ENCODE measurements around the gene MRPS26. TPM values are rescaled to one million over a fixed set of nuclear protein-coding genes. Genes with fewer than 3 reads are reported as not detected.
A peak's percentile ranks its signal among the peaks of the same experiment; 100 is the strongest.

Gene MRPS26
- total and polyA plus RNA-seq, 2 of the 13 experiments (the other 11 are each of a cell fraction or from before 2014, with no cell fraction given): 89.8 to 187 TPM

- TF ChIP-seq UBTF (CRISPR knock-in tag; IDR thresholded peaks at IDR 0.05): 0 out of 2 replicates have a peak, but pooled peaks have one; percentile 14
- TF ChIP-seq SKI (IDR thresholded peaks at IDR 0.05; ENCODE audit: partially characterized antibody): peak; percentile 76
- no peak for TF ChIP-seq CREM (IDR thresholded peaks at IDR 0.05)
- TF ChIP-seq CREM (CRISPR knock-in tag; IDR thresholded peaks at IDR 0.05): no peak
- no peak for TF ChIP-seq ZNF616 (CRISPR knock-in tag; IDR thresholded peaks at IDR 0.05; ENCODE audit: low read depth)
- no peak for TF ChIP-seq ZNF18 (CRISPR knock-in tag; IDR thresholded peaks at IDR 0.05; ENCODE audit: insufficient replicate concordance)
- TF ChIP-seq, protein P1, sequence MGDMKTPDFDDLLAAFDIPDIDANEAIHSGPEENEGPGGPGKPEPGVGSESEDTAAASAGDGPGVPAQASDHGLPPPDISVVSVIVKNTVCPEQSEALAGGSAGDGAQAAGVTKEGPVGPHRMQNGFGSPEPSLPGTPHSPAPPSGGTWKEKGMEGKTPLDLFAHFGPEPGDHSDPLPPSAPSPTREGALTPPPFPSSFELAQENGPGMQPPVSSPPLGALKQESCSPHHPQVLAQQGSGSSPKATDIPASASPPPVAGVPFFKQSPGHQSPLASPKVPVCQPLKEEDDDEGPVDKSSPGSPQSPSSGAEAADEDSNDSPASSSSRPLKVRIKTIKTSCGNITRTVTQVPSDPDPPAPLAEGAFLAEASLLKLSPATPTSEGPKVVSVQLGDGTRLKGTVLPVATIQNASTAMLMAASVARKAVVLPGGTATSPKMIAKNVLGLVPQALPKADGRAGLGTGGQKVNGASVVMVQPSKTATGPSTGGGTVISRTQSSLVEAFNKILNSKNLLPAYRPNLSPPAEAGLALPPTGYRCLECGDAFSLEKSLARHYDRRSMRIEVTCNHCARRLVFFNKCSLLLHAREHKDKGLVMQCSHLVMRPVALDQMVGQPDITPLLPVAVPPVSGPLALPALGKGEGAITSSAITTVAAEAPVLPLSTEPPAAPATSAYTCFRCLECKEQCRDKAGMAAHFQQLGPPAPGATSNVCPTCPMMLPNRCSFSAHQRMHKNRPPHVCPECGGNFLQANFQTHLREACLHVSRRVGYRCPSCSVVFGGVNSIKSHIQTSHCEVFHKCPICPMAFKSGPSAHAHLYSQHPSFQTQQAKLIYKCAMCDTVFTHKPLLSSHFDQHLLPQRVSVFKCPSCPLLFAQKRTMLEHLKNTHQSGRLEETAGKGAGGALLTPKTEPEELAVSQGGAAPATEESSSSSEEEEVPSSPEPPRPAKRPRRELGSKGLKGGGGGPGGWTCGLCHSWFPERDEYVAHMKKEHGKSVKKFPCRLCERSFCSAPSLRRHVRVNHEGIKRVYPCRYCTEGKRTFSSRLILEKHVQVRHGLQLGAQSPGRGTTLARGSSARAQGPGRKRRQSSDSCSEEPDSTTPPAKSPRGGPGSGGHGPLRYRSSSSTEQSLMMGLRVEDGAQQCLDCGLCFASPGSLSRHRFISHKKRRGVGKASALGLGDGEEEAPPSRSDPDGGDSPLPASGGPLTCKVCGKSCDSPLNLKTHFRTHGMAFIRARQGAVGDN (CRISPR knock-in tag; IDR thresholded peaks at IDR 0.05): peak; percentile 50
- no peak for TF ChIP-seq ZNF329 (CRISPR knock-in tag; IDR thresholded peaks at IDR 0.05; ENCODE audit: low read depth)
- peak; percentile 1; the same call in 1 of the 2 replicates for TF ChIP-seq NR2F6 (IDR thresholded peaks at IDR 0.05)
- TF ChIP-seq NR2F6 (CRISPR knock-in tag; IDR thresholded peaks at IDR 0.05): peak; percentile 67; the same call in 1 of the 2 replicates
- no peak for TF ChIP-seq NCOR1 (IDR thresholded peaks at IDR 0.05; ENCODE audit: borderline replicate concordance, low read length)
- peak; percentile 41; the same call in 1 of the 2 replicates for TF ChIP-seq TFAP4 (IDR thresholded peaks at IDR 0.05; ENCODE audit: borderline replicate concordance, low read depth)
- 0 out of 2 replicates have a peak, but pooled peaks have one; percentile 25 for TF ChIP-seq POGK (CRISPR knock-in tag; conservative IDR thresholded peaks at IDR 0.05)
Measured at GRCh38 chr20:3068986-3069900, 23.4 kb downstream of the MRPS26 start (continued).
